Hematopoietic multipotent progenitor cell treated with erythropoietin and hydrocortisone succinate and interleukin-3 and kit ligand, for 4 days (in vitro differentiated cells): ENCODE results near the gene RNF4.

Experiments used
- DNase-seq: peaks from one replicate; pipeline ENCODE4 v3.0.0-alpha.2; 2015

The RNF4 gene

DNA sequence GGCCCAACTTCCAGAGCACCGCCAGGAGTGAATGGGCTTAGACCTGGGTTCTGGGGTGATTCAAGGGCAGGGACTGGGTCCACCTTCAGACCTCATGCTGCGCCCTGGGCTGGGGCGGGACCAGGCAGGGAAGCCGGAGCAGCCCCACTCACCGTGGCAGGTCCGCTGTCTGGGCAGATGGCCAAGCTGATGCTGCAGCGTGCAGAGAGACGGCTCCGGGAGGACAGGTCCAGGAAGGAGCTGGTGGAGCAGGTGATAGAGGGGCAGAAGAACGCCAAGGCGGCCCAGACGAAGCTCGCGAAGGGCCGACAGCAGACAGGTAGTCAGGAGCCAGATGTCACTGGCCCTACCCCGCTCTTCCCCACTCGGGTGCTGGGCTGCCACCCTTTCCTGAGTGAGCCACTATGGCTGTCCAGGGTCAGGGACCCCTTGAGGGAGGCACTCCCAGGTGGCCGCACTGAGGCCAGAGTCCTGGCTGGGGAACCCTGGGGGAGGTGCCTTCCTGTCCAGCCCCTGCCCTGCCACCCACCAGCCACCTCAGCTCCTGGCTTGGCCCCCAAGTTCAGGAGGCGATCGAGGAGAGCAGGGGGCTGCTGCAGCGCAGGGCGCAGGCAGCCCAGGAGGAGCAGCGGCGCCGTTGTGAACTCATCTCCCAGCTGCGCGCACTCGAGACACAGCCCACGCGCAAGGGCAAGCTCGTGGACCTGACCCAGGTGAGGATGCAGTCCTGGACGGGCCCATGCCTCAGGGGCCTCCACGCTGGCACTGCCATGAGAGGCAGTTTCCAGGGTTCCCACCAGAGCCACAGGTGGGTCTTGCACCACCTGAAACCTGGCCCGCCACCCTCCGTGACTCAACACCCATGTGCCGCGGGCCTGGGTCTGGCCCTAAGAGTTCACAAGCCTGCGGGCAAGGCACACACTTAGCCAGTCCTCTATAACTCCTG lies 10.1 kb upstream of the RNF4 start:
- no peak for DNase-seq

DNA sequence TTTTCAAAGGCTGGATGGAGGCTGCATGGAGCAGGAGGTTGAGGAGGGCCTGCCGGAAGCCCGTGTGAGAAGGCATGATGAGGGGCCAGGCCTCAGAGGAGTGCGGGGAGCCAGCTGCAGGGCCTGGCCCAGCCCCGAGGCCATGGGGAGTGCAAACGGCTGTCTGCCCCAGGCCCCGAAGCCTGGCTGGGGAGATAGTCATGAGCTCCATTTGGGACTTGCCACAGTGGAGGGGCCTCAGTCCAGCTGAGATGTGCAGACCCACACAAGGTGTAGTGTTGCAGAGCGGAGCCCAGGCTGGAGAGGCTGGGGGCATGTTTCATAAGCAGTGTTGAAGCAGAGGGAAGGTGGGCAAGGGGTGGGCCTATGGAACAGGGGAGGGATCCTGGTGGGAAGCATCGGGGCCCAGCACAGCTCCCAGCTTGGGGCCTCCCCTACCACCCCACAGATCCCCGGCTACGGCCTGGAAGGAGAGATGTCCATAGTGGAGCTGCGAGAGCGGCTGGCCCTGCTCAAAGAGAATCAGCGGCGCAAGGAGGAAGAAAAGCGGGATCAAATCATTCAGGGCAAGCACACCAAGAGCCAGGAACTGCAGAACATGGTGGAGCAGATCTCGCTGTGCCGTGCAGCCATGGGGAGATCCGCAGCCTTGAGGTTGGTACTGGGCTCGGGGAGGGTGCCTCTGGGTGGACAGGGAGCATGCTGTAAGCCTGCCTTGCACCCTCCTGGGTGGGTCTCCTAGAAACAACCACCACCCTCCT lies 9.1 kb upstream of the RNF4 start:
- DNase-seq: no peak

DNA sequence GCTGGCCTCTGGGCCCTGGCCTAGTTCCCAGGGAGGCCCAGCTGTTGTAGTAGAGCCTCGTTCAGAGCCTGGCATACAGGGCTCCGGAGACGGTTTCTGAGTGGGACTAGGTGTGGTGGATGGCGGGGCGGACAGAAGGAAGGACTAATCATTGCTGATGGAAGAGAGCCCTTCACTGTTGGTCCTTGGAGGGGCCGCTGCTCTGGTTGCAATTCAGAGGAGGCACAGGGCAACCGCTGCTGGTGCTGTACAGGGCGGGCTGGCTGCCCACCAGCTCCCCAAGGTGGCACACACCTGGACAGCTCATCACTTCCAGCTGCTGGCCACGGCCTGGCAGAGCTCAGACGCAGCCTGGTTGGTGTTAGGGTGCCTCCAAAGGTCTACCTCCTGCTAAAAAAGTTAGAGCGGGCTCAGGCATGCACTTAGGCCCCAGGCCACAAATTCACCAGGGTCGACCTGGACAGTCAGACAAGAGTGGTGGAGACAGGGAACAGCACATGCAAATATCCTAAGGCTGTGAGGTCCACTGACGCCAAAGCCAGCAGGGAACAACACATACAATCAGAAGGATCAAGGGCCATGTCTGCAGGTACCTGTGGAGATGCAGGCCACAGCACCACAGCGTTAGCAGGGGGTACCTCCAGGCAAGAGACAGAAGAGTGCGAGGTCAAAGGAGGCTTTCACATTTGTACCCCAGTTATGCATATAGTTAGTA lies 7.5 kb upstream of the RNF4 start:
- no peak for DNase-seq

DNA sequence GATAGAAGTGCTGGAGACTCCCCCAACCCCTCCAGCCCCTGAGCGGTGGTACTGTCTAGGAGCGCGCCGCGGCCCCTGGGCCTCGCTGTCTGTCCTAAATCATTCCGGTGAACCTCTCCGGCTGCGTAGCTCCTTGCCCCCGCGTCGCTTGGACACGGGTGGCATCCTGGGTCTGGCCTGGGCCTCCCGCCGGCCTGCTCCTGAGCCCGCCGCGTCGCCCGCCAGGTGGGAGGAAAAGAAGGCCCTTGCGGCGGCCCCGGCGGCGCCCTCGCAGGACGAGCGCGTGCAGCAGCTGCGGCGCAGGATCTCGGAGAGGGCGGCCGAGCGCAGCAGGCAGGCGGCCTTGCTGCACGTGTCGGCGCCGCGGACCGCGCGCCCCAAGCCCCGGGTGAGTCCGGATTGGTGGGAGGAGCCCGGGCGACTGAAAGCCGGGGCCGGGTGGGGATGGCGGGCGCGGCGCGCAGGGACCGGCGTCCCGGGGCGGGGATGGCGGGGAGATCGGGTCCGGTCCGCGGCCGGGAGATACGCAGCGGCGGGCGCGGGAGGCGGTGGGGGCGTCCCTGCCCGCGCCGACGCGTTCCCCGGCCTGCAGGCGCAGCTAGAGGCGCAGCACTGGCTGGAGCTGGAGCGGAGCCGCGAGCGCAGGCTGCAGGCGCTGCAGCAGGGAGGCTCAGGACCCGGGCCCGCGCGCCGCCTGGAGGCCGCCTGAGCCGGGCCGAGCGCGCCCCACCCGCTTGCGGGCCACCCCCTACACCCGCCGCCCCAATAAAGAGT lies 6.5 kb upstream of the RNF4 start:
- peak; percentile 85 for DNase-seq

DNA sequence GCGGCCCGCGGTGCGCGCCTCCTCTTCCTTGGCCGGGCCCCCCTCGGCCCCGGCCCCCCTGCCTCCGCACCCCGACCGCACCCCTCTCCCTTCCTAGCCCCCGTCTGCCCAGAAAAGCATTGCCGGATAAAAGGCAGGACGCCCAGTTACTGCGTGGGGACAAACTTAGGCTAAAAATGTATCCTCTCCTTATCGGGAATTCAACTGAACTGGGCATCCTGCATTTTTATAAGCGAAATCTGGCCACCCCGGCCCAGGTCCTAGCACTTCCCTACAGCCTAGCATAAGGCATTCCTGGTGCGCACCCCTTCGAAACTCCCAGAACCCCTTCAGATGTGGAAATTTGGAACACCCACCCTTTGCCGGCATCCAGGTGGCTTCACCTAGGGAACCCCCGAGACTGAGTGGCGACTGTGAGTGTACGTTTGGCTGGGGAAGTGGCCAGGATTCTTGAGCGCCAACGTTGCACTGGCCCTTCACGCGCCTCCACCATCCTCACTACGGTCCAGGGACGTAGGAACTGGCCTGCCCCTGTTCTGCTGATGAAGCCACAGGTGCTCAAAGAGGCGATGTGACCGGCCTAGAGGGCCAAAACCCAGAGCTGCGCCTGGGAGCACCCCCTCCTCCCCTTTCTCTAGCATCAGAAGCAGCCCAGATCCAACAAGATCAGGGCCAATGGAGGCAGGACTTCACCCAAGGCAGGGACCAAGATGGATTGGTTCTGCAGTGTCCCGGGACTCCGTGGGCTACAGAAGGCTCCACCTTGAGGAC lies 5.7 kb upstream of the RNF4 start:
- no peak for DNase-seq

DNA sequence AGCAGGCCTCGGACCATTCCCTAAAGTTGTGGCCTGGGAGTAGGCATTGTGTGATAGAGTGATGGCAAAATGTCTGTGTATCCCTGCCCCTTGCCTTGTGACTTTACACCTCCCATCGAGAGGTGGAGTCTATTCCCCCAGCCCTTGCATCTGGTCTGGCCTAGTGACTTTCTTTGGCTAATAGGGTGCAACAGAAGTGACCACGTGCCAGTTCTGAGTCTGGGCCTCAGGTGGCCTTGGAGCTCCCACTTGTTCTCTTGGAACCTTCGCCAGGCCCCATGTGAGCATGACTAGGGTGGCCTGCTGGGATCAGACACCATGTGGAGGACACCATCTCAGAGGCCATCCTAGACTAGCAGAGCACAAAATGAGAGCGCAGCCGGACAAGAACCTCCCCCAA lies 3.9 kb upstream of the RNF4 start:
- no peak for DNase-seq

DNA sequence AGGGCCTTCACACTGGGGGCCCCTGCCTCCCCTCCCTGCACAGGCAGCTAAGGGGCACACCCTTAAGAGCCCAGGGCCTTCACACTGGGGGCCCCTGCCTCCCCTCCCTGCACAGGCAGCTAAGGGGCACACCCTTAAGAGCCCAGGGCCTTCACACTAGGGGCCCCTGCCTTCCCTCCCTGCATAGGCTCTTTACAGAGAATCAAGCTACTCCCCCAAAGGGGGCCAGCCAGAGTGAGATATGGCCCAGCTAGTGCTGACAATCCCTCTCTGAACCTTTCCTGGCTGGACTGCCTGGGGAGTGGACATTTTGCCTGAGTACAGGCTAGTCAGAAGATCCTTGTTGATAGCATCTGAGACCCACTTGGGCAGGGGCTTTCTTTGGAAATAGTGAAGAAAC lies 3.4 kb upstream of the RNF4 start:
- peak; percentile 48 for DNase-seq

DNA sequence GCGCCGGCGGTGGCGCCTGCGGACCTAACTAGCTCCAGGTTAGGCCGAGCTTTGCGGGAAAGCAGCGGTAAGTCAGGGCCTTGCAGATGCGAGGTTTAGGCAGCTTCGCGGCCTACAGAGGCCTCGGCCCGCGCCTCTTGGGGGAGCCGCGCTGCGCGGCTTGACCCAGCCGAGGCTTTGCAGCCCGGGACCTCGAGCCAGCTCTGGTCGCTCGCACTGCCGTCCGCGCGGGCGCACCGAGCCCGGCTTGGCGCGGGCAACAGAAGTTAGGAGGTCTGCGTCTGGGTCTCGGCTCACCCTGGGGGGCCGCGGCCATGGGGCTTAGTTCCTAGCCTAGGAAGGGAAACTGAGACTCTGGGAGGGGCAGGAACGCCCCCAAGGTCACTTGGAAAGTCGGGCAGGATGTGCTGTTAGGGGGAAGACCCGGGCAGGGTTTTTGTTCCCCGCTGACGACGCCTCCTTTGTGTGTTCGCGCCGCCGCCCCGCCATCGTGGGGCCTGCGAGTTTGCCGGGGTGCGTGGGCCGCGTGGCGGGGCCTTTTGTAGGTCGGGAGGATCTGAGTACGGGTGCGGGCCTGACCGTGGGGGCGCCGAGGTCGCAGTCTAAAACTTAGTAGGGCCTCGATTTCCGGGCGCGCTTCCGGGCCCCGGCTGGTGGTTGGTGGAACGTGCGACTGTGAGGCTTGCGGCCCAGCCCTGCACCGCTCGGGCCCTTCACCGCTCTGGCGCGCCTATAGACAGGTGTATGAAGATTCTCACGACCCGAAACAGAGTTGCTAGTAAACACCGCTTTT lies 482 bp downstream of the RNF4 start:
- peak; percentile 86 for DNase-seq

DNA sequence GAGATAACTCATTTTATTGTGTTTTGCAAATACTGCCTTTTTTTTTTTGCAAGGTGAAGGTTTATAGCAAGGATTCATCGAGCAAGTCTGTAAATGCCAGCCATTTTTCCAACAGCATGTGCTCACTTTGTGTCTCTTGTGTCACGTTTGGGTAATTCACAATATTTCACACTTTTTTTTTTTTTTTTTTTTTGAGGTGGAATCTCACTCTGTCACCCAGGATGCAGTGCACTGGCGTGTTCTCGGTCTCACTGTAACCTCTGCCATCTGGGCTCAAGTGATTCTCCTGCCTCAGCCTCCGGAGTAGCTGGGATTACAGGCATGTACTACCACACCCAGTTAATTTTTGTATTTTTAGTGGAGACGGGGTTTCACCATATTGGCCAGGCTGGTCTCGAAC lies 1.9 kb downstream of the RNF4 start:
- DNase-seq: no peak

DNA sequence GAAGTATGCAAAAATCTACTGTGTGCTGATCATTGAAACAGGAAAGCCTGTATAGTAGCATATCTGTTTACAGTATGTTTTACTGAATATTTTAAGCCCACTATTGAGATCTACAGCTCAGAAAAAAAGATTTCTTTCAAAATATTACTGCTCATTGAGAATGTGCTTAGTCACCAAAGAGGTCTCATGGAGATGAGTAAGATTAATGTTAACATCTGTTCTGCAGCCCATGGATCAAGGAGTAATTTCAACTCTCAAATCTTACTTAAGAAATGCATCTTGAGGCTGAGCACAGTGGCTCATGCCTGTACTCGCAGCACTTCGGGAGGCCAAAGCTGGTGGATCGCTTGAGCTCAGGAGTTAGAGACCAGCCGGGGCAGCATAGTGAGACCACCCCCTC lies 3.3 kb downstream of the RNF4 start:
- DNase-seq: peak; percentile 25

DNA sequence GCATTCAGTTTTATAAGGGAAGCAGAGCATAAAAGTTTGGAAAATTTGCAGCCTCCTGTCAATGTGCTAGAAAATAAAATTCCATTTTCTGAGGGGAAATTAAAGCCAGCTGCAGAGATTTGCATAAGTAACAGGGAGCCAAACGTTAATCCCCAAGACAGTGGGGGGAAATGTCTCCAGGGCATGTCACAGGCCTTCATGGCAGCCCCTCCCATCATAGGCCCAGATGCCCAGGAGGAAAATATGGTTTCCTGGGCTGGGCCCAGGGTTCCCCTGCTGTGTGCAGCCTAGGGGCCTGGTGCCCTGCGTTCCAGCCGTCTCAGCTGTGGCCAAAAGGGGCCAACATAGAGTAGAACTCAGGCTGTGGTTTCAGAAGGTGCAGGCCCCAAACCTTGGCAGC lies 9.3 kb downstream of the RNF4 start:
- DNase-seq: no peak

DNA sequence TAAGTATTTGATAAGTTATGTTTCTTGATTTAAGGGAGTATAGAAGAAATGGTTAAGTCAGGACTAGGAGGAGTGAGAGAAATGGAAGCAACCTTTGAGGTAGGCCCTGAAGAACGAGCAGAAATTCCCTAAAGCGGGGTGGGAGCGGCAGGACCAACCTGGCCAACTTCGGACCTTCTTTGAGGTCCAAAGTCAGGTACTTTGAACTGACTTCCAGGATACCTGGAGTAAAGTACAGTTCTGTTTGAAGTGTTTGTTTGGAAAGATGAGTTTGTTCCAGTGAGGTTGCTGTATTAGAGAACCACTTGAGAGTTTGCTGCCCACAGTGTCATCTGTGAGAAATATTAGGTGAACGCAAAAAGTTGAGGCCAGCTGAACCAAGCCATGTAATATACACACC lies 11.7 kb downstream of the RNF4 start:
- no peak for DNase-seq

DNA sequence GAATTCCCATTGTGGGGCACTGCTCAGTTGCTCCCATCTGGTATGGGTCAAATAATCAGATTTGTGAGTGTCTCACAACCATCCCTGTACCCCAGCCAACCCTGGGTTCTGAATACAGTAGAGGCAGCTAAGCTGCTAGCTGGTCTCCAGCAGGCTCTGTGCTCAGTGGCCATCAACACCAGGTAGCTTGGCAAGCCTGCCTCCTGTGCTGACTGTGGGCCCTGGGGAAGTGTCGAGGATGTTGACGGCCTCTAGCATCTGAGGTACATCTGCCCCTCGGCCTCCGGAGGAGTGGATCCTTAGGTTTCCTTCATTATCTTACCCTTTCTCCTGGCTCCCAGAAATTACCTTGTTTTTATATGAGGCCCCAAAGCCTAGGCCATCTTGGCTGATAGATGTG lies 13.3 kb downstream of the RNF4 start:
- no peak for DNase-seq

DNA sequence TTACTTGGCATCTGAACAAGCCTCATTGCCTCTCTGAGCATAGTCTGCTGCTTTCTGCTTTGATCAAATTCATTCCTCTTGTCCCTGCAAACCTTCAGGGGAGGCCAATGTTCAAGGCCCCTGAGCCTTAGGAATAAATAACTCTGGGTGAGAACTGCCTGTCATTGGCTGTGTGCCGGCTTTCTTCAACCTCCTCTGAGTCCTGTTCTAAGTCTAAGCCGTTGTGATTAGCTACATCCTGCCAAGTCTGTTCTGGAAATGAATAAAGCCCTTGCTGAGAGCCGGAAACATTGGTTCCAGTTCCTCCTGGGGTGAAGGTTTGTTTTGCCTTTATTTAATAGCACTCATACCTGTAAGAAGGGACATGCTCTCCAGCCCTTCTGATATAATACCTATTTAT lies 13.8 kb downstream of the RNF4 start:
- DNase-seq: no peak

DNA sequence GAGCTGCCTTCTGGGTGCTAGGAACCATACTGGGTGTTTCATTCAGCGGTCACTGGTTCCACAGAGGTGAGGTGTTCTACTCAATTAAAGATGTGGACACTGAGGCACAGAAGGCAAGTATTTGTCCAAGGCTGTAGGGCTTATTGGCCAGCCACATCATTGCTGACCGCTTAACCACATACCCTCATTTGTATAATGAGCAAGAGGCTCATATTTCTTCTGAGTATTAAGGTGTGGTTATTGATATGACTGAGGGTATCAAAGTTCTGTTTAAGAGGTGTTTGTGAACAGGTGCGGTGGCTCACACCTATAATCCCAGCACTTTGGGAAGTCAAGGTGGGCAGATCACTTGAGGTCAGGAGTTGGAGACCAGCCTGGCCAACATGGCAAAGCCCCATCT lies 14.3 kb downstream of the RNF4 start:
- DNase-seq: no peak

DNA sequence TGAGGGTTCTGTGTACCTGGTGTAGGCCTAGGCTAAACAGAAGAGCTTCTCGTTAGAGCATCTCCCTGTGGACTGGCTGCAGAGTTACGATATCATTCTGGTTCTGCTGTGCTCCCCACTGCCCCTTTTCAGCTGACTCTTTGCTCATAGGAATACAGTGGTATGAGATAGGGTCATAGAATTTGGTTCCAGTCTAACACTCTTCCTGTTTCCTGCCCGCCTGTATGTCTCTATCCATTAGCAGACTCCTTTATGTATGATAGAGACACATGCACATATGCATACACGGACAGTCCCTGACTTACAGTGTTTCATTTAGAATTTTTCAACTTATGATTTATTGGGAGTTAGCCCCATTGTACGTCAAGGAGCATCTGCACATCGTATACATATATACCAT lies 15.3 kb downstream of the RNF4 start:
- DNase-seq: no peak

DNA sequence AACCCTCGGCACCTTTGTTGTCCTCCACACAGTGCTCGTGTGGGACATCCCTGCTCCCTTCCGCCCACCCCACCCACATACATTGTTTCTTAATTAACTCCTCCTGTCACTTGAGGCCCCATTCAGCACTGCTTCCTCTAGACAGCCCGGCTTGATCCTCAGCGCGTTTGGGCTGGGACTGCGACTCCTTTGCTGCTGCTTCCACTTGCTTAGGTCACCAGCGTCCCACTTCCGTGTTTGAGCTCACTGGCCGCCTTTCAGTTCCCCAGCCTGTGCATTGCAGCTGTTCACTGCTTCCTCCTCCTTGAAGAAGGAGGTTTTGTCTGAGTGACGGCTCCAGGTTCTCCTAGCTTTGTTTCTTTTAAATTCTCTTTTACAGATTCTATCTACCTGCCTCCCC lies 16.1 kb downstream of the RNF4 start:
- peak; percentile 92 for DNase-seq

DNA sequence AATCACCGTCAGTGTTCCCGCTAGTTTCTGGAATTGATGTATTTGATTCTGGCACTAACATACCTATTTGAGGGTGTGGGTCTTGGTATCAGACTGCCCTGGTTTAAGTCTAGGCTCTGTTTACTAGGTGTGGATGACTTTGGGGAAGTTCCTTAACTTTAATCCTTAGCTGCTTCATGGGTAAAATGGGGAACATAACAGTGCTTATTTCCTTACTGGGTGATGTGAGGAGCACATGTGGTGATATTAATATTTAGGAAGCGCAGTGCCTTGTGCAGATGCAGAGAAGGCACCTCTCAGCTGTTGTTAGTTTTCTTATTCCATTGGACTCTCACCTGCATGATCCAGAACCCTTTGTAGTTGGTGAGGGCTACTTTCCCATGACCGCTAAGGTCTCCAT lies 17.1 kb downstream of the RNF4 start:
- DNase-seq: no peak

DNA sequence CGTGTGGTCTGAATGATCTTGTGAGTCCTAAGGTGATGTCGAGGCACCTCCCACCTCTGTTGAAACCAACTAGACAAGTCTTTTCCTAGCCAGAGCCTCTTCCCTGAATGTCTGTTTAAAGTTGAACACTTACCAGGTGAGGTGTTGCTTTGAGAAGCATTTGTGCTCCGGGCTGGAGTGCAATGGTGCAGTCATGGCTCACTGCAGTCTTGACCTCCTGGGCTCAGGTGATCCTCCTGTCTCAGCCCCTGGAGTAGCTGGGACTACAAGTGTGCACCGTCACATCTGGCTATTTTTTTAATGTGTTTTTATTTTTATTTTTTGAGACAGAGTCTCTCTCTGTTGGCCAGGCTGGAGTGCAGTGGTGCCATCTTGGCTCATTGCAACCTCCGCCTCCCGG lies 18.1 kb downstream of the RNF4 start:
- no peak for DNase-seq

DNA sequence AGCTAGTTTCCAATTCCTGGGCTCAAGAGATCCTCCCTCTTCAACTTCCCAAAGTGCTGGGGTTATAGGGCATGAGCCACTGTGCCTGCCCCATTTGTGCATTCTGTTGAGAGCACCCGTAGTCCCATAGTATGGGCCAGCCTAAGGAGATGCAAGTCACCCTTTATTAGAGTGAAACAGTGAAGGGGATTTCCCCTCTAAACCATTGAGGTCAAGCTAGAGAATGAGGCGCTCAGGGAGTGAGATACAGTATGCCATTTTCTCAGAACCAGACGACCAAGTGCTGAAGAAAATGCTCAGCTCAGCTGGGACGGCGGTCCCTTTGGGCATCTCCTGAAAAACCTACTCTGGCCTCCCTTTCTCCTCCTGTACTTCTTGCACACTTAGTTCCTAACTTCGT lies 18.7 kb downstream of the RNF4 start:
- no peak for DNase-seq
